Activated naive CD4-positive, alpha-beta T cell treated with anti-CD3 and anti-CD28 coated beads for 36 hours (primary cell): ENCODE data around the gene BRF1. TPM values are rescaled to one million over a fixed set of nuclear protein-coding genes. Genes with fewer than 3 reads are reported as not detected.

Experiments used
- CTCF ChIA-PET: fragments of 350-600 bp; sonication (Branson Sonifier 250); formaldehyde crosslinking; loops from one replicate; lab custom pipeline; 2021; ENCODE audit warnings: antibody characterized with exemption; lab: Charles Lee
- DNase-seq: peaks from one replicate; pipeline ENCODE4 v3.0.0-alpha.2; 2020
- H3K27ac Mint-ChIP-seq: one replicate; pipeline ENCODE4 v1.8.0; 2021; ENCODE audit warnings: mild to moderate bottlenecking, mixed read lengths
- H3K27me3 Mint-ChIP-seq: one replicate; pipeline ENCODE4 v1.8.0; 2021; ENCODE audit warnings: low read depth, mixed read lengths
- H3K36me3 Mint-ChIP-seq: one replicate; pipeline ENCODE4 v1.8.0; 2021; ENCODE audit warnings: low read depth, mixed read lengths
- H3K4me1 Mint-ChIP-seq: one replicate; pipeline ENCODE4 v1.8.0; 2021; ENCODE audit warnings: low read depth, mixed read lengths
- H3K4me3 Mint-ChIP-seq: one replicate; pipeline ENCODE4 v1.8.0; 2021; ENCODE audit warnings: mild to moderate bottlenecking, moderate library complexity, mixed read lengths
- H3K9me3 Mint-ChIP-seq: one replicate; pipeline ENCODE4 v1.8.0; 2021; ENCODE audit warnings: mixed read lengths
- intact Hi-C: fragments of 100-400 bp; cut with micrococcal nuclease; formaldehyde crosslinking; loops from one replicate; pipeline ENCODE4 v1.15.1; 2023
- total RNA-seq, 2 experiments: library from RNA; stranded (reverse); gene quantifications; one replicate each; pipeline ENCODE4 v1.2.3, GENCODE V29; 2021

The BRF1 gene
- total RNA-seq, 2 experiments from 2014 or later, result 20.6 to 23.4 TPM

- intact Hi-C loops, result loop anchor here (1.0 to 5.0 kb wide), 4 partner anchors 79 to 287 kb away; partner anchors contain the start of gene TEDC1
- no peak for DNase-seq
- Mint-ChIP-seq H3K36me3 (no peaks in the 10 kb centered on the region), H3K4me3 (no peak overlapping the region), H3K27ac (no peak overlapping the region), H3K4me1 (peaks cover 6% of the 10 kb centered on the region), H3K9me3 (no peaks in the 10 kb centered on the region), H3K27me3 (peaks cover 14% of the 10 kb centered on the region)
- CTCF ChIA-PET, result interaction anchor here (0.6 to 2.2 kb wide), 7 partner anchors 9 to 148 kb away, joined by 3 to 6 read pairs (median 4); no protein-coding TSS in a partner anchor
Observed at GRCh38 chr14:105203701-105204100, 97.1 kb downstream of the BRF1 start.

GRCh38 chr14:105203057-105203531 lies 97.7 kb downstream of the BRF1 start:
- Mint-ChIP-seq H3K27me3 (peaks cover 17% of the 10 kb centered on the region), H3K27ac (no peak overlapping the region), H3K4me3 (no peak overlapping the region), H3K9me3 (no peaks in the 10 kb centered on the region), H3K4me1 (peaks cover 6% of the 10 kb centered on the region), H3K36me3 (no peaks in the 10 kb centered on the region)
- CTCF ChIA-PET, result interaction anchor here (0.6 to 2.2 kb wide), 6 partner anchors 9 to 149 kb away, joined by 3 to 6 read pairs (median 4); no protein-coding TSS in a partner anchor
- peak; percentile 70 for DNase-seq
- intact Hi-C loops, result loop anchor here (1.0 to 5.0 kb wide), 4 partner anchors 80 to 288 kb away; partner anchors contain the start of gene TEDC1

- Mint-ChIP-seq H3K4me3 (no peak overlapping the region), H3K36me3 (no peaks in the 10 kb centered on the region), H3K4me1 (peaks cover 6% of the 10 kb centered on the region), H3K27ac (no peak overlapping the region), H3K9me3 (no peaks in the 10 kb centered on the region), H3K27me3 (peaks cover 26% of the 10 kb centered on the region)
- DNase-seq, result peak; percentile 54
- intact Hi-C loops, result loop anchor here (2.0 to 5.0 kb wide), 3 partner anchors 81 to 289 kb away; partner anchors contain the start of gene TEDC1
- CTCF ChIA-PET, result interaction anchor here (0.7 to 2.2 kb wide), 3 partner anchors 36 to 150 kb away, joined by 3 to 6 read pairs (median 3); no protein-coding TSS in a partner anchor
Observed at GRCh38 chr14:105201925-105202513, 98.8 kb downstream of the BRF1 start.

- no peak overlapping the region for H3K27ac Mint-ChIP-seq
Observed at GRCh38 chr14:105201156-105201924, 99.5 kb downstream of the BRF1 start.

GRCh38 chr14:105200641-105201040 lies 100.2 kb downstream of the BRF1 start:
- CTCF ChIA-PET, result interaction anchor here (0.6 to 1.1 kb wide), 3 partner anchors 92 to 280 kb away, joined by 3 to 8 read pairs (median 3); no protein-coding TSS in a partner anchor
- intact Hi-C loops, result loop anchor here (5.0 kb wide), 1 partner anchor 108 kb away; no protein-coding TSS in a partner anchor
- Mint-ChIP-seq H3K9me3 (no peaks in the 10 kb centered on the region), H3K36me3 (no peaks in the 10 kb centered on the region), H3K4me1 (peaks cover 11% of the 10 kb centered on the region), H3K4me3 (no peak overlapping the region), H3K27ac (no peak overlapping the region), H3K27me3 (peaks cover 29% of the 10 kb centered on the region)
- DNase-seq, result no peak

More at GRCh38 chr14:105201156-105201924, 99.5 kb downstream of the BRF1 start:
- Mint-ChIP-seq H3K9me3 (no peaks in the 10 kb centered on the region), H3K36me3 (no peaks in the 10 kb centered on the region), H3K4me3 (no peak overlapping the region), H3K27me3 (peaks cover 26% of the 10 kb centered on the region), H3K4me1 (peaks cover 6% of the 10 kb centered on the region)
- intact Hi-C loops, result loop anchor here (5.0 kb wide), 1 partner anchor 109 kb away; no protein-coding TSS in a partner anchor
- CTCF ChIA-PET, result interaction anchor here (0.6 to 2.2 kb wide), 4 partner anchors 91 to 1266 kb away, joined by 3 to 6 read pairs (median 3); no protein-coding TSS in a partner anchor
- DNase-seq, result no peak

- no peak overlapping the region for H3K27ac Mint-ChIP-seq
- DNase-seq, result no peak
- no peak overlapping the region for H3K4me3 Mint-ChIP-seq
- CTCF ChIA-PET, result interaction anchor here (0.6 to 1.1 kb wide), 3 partner anchors 152 to 437 kb away, joined by 3 to 8 read pairs (median 3); no protein-coding TSS in a partner anchor
- H3K9me3 Mint-ChIP-seq, result no peaks in the 10 kb centered on the region
- H3K27me3 Mint-ChIP-seq, result peaks cover 33% of the 10 kb centered on the region
- intact Hi-C loops, result loop anchor here (5.0 kb wide), 1 partner anchor 108 kb away; no protein-coding TSS in a partner anchor
- peaks cover 15% of the 10 kb centered on the region for H3K4me1 Mint-ChIP-seq
- no peaks in the 10 kb centered on the region for H3K36me3 Mint-ChIP-seq
Observed at GRCh38 chr14:105200074-105200473, 100.7 kb downstream of the BRF1 start.

- Mint-ChIP-seq H3K9me3 (no peaks in the 10 kb centered on the region), H3K4me3 (no peak overlapping the region), H3K27me3 (peaks cover 31% of the 10 kb centered on the region), H3K4me1 (peaks cover 24% of the 10 kb centered on the region), H3K27ac (no peak overlapping the region), H3K36me3 (no peaks in the 10 kb centered on the region)
- intact Hi-C loops, result no loop called here
- DNase-seq, result no peak
- CTCF ChIA-PET, result no interaction called here
Observed at GRCh38 chr14:105199093-105199492, 101.7 kb downstream of the BRF1 start.

GRCh38 chr14:105198588-105198987 lies 102.2 kb downstream of the BRF1 start:
- no peak overlapping the region for H3K27ac Mint-ChIP-seq
- DNase-seq, result no peak
- peaks cover 29% of the 10 kb centered on the region for H3K4me1 Mint-ChIP-seq
- H3K36me3 Mint-ChIP-seq, result no peaks in the 10 kb centered on the region
- no peak overlapping the region for H3K4me3 Mint-ChIP-seq
- intact Hi-C loops, result no loop called here
- CTCF ChIA-PET, result no interaction called here
- no peaks in the 10 kb centered on the region for H3K9me3 Mint-ChIP-seq
- peaks cover 31% of the 10 kb centered on the region for H3K27me3 Mint-ChIP-seq

GRCh38 chr14:105197211-105197641 lies 103.6 kb downstream of the BRF1 start:
- H3K27ac Mint-ChIP-seq, result no peak overlapping the region
- no peak overlapping the region for H3K4me3 Mint-ChIP-seq
- peak; percentile 54 for DNase-seq
- CTCF ChIA-PET, result no interaction called here
- intact Hi-C loops, result no loop called here
- H3K27me3 Mint-ChIP-seq, result peaks cover 31% of the 10 kb centered on the region
- H3K9me3 Mint-ChIP-seq, result no peaks in the 10 kb centered on the region
- H3K36me3 Mint-ChIP-seq, result no peaks in the 10 kb centered on the region
- peaks cover 37% of the 10 kb centered on the region for H3K4me1 Mint-ChIP-seq

GRCh38 chr14:105196265-105196960 lies 104.4 kb downstream of the BRF1 start:
- intact Hi-C loops, result no loop called here
- Mint-ChIP-seq H3K27me3 (peaks cover 31% of the 10 kb centered on the region), H3K4me3 (no peak overlapping the region), H3K36me3 (no peaks in the 10 kb centered on the region), H3K4me1 (peaks cover 31% of the 10 kb centered on the region), H3K27ac (no peak overlapping the region), H3K9me3 (no peaks in the 10 kb centered on the region)
- CTCF ChIA-PET, result interaction anchor here (0.9 kb wide), 1 partner anchor 8 kb away, joined by 4 read pairs; no protein-coding TSS in a partner anchor
- no peak for DNase-seq

GRCh38 chr14:105195522-105196264 lies 105.1 kb downstream of the BRF1 start:
- CTCF ChIA-PET, result interaction anchor here (0.6 to 2.4 kb wide), 6 partner anchors 9 to 156 kb away, joined by 3 to 8 read pairs (median 4); partner anchors contain the start of gene NUDT14
- Mint-ChIP-seq H3K4me1 (peaks cover 31% of the 10 kb centered on the region), H3K36me3 (no peaks in the 10 kb centered on the region), H3K27me3 (peaks cover 29% of the 10 kb centered on the region), H3K9me3 (no peaks in the 10 kb centered on the region), H3K4me3 (no peak overlapping the region), H3K27ac (no peak overlapping the region)
- intact Hi-C loops, result no loop called here
- peak; percentile 63 for DNase-seq
